Body of pancreas (tissue), 4 donors: Measurements from ENCODE around the gene GADD45B. TPM values are rescaled to one million over a fixed set of nuclear protein-coding genes. Genes with fewer than 3 reads are reported as not detected.

Experiments
- ATAC-seq: fragments of 150-250 bp; one replicate; pipeline ENCODE4 v1.9.1; 2016
- DNase-seq, 4 donors: peaks; one replicate each; pipeline ENCODE4 v3.0.0-alpha.2; 2019
- H3K27ac ChIP-seq, 4 donors: fragments of 200-600 bp; sonication (generic); 1 replicate in 3 of 4; 2 replicates in 1 of 4; pipeline versions ENCODE4 v1.5.1 to v1.6.1; 2016 to 2019; ENCODE audit warnings: mild to moderate bottlenecking in 1 of 4, mixed read lengths in 1 of 4, moderate library complexity in 1 of 4
- H3K27me3 ChIP-seq, 2 donors: fragments of 200-600 bp; sonication (generic); one replicate each; pipeline ENCODE4 v1.6.0; 2016; ENCODE audit warnings: mild to moderate bottlenecking in 1 of 2
- H3K36me3 ChIP-seq, 2 donors: fragments of 200-600 bp; sonication (generic); replicated peaks in 1 of 2; 2 replicates each; pipeline ENCODE4 v1.5.1; 2016; ENCODE audit warnings: low read depth in 2 of 2; ENCODE audit not compliant: insufficient read depth in 1 of 2
- H3K4me1 ChIP-seq: fragments of 200-600 bp; sonication (generic); one replicate; pipeline ENCODE4 v1.6.0; 2016
- H3K4me3 ChIP-seq, 2 donors: fragments of 200-600 bp; sonication (generic); 1 replicate in 1 of 2; 2 replicates in 1 of 2; pipeline ENCODE4 v1.5.1; 2016 to 2019
- H3K9me3 ChIP-seq, 3 donors: fragments of 200-600 bp; sonication (generic); 1 replicate in 2 of 3; 2 replicates in 1 of 3; pipeline ENCODE4 v1.5.1; 2016
- POLR2A ChIP-seq, 3 donors: fragments of 450-650 bp; IDR thresholded peaks; one replicate each; pipeline ENCODE4 v1.6.1; 2016; ENCODE audit warnings: antibody characterized with exemption in 3 of 3, mild to moderate bottlenecking in 2 of 3
- WGBS, 2 donors: methylation state at CpG; one replicate each; pipeline ENCODE4 v1.1.5; 2017; 5-methylcytosine and 5-hydroxymethylcytosine counted together
- intact Hi-C: fragments of 100-400 bp; cut with DNase I; formaldehyde crosslinking; loops from one replicate; pipeline ENCODE4 v1.15.1; 2023
- total RNA-seq, 2 donors: library from RNA; depleted of rRNA; stranded (reverse); fragments of >200 nt; gene quantifications; one replicate each; pipeline ENCODE4 v1.1.0, GENCODE V29; 2016
- TF ChIP-seq, protein P1 (sequence below), 7 experiments: fragments of 450-650 bp in 4 of 7; fragments of 200-600 bp in 3 of 7; sonication (generic) in 3 of 7; IDR thresholded peaks; one replicate each; pipeline ENCODE4 v1.5.1; 2016 to 2019; ENCODE audit warnings: antibody characterized with exemption in 7 of 7

Gene GADD45B
- total RNA-seq, 2 donors from 2014 or later = 68.0 to 84.7 TPM

DNA sequence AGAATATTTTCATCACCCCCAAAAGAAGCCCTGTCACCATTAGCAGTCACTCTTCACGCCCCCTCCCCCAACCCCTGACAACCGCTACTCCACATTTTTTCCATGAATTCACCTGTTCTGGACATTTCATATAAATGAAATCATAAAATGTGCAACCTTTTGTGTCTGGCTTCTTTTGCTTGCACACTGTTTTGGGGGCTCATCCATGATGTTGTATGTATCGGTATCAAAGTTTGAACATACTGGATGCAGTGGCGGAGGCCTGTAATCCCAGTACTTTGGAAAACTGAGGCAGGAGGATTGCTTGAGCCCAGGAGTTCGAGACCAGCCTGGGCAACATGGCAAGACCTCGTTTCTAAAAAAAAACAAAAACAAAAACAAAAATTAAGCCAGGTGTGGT lies 7.2 kb downstream of the GADD45B start:
- DNase-seq (no peak), ATAC-seq (no peak)
- no peak for TF ChIP-seq POLR2A (IDR thresholded peaks at IDR 0.05)
- TF ChIP-seq, protein P1, sequence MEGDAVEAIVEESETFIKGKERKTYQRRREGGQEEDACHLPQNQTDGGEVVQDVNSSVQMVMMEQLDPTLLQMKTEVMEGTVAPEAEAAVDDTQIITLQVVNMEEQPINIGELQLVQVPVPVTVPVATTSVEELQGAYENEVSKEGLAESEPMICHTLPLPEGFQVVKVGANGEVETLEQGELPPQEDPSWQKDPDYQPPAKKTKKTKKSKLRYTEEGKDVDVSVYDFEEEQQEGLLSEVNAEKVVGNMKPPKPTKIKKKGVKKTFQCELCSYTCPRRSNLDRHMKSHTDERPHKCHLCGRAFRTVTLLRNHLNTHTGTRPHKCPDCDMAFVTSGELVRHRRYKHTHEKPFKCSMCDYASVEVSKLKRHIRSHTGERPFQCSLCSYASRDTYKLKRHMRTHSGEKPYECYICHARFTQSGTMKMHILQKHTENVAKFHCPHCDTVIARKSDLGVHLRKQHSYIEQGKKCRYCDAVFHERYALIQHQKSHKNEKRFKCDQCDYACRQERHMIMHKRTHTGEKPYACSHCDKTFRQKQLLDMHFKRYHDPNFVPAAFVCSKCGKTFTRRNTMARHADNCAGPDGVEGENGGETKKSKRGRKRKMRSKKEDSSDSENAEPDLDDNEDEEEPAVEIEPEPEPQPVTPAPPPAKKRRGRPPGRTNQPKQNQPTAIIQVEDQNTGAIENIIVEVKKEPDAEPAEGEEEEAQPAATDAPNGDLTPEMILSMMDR (IDR thresholded peaks at IDR 0.05) = no peak
- H3K4me3 ChIP-seq = no peak overlapping the region
- intact Hi-C loops = no loop called here
- H3K9me3 ChIP-seq = no peaks in the 10 kb centered on the region
- H3K36me3 ChIP-seq = no peaks in the 10 kb centered on the region
- H3K27me3 ChIP-seq = no peaks in the 10 kb centered on the region
- peaks cover 14% of the 10 kb centered on the region for H3K4me1 ChIP-seq
- WGBS, 2 donors = 76 to 79% methylated on average over 6 of the region's 6 CpGs
- H3K27ac ChIP-seq = no peak overlapping the region

DNA sequence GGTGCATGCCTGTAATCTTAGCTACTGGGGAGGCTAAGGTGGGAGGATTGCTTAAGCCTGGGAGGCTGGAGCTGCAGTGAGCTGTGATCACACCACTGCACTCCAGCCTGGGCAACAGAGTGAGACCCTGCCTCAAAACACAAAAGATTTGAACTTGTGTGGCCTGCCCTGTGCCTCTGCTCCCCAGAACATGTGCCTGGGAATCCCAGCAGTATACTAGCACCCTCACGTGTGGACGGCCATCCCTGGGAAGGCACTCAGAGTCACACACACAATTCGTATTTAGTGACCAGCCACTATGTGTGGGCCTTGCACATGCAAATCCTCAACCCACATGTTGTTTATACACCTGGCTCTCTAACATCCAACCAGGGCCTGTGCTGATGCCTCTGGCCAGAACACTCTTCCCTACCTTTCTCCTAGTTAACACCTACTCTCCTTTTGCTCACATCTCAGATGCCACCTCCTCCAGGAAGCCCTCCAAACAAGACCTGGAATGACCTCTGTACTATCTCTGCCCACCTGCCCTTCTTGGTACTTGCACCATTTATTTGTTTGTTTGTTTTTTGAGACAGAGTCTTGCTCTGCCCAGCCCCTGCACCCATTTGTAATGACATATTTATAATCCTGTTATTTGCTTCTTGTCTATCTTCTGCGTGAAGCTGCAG lies 7.7 kb downstream of the GADD45B start:
- TF ChIP-seq POLR2A (IDR thresholded peaks at IDR 0.05) = no peak
- TF ChIP-seq, protein P1 (IDR thresholded peaks at IDR 0.05) = no peak
- ATAC-seq (no peak), DNase-seq (no peak)
- intact Hi-C loops = no loop called here
- Histone ChIP-seq H3K4me3 (no peak overlapping the region), H3K36me3 (no peaks in the 10 kb centered on the region), H3K4me1 (peaks cover 11% of the 10 kb centered on the region), H3K9me3 (no peaks in the 10 kb centered on the region), H3K27me3 (no peaks in the 10 kb centered on the region), H3K27ac (no peak overlapping the region)
- WGBS, 2 donors = 84 to 95% methylated on average over 4 of the region's 4 CpGs

- no peak for DNase-seq
Measured at GRCh38 chr19:2484178-2484937, 8.4 kb downstream of the GADD45B start.

DNA sequence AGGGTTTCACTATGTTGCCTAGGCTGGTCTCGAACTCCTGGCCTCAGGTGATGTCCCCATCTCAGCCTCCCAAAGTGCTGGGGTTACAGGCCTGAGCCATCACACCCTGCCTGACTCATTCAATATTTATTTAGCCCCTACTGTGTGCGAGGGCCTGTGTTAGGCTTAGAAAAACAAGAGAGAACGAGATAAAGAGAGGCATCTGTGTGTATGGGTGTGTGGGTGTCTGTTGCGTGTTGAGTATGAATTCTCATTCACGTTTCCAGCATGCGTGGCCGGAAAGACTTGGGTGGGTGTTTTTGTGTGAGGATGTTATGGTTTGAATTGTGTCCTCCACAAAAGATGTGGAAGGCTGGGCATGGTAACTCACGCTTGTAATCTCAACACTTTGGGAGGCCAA lies 9.5 kb downstream of the GADD45B start:
- no peaks in the 10 kb centered on the region for H3K36me3 ChIP-seq
- intact Hi-C loops = no loop called here
- 62 to 79% methylated on average over 8 of the region's 8 CpGs for WGBS, 2 donors

More at GRCh38 chr19:2484178-2484937, 8.4 kb downstream of the GADD45B start:
- Histone ChIP-seq H3K36me3 (no peaks in the 10 kb centered on the region), H3K27ac (no peak overlapping the region), H3K4me3 (no peak overlapping the region), H3K4me1 (peaks cover 12% of the 10 kb centered on the region), H3K9me3 (no peaks in the 10 kb centered on the region), H3K27me3 (no peaks in the 10 kb centered on the region)
- WGBS, 2 donors = 77 to 88% methylated on average over 8 to 13 of the region's 13 CpGs
- no peak for TF ChIP-seq POLR2A (IDR thresholded peaks at IDR 0.05)
- TF ChIP-seq, protein P1 (IDR thresholded peaks at IDR 0.05) = no peak
- intact Hi-C loops = no loop called here
- ATAC-seq = no peak

More for the DNA sequence above, 9.5 kb downstream of the GADD45B start:
- no peak overlapping the region for H3K4me3 ChIP-seq
- DNase-seq (no peak), ATAC-seq (no peak)
- H3K4me1 ChIP-seq = peaks cover 20% of the 10 kb centered on the region
- no peaks in the 10 kb centered on the region for H3K9me3 ChIP-seq
- no peaks in the 10 kb centered on the region for H3K27me3 ChIP-seq
- TF ChIP-seq, protein P1 (IDR thresholded peaks at IDR 0.05) = no peak
- TF ChIP-seq POLR2A (IDR thresholded peaks at IDR 0.05) = no peak
- no peak overlapping the region for H3K27ac ChIP-seq
